ENCODE results near the gene PDLIM5. TPM values are rescaled to one million over a fixed set of nuclear protein-coding genes. Genes with fewer than 3 reads are reported as not detected.
"Not testable (repeated sequence)": the region's sequence is repeated elsewhere in the genome, so short reads cannot be mapped to it uniquely, and the experiment has no call there.

The PDLIM5 gene
- polyA plus RNA-seq, 3 donors = 37.8 to 63.6 (median 50.9) TPM

DNA sequence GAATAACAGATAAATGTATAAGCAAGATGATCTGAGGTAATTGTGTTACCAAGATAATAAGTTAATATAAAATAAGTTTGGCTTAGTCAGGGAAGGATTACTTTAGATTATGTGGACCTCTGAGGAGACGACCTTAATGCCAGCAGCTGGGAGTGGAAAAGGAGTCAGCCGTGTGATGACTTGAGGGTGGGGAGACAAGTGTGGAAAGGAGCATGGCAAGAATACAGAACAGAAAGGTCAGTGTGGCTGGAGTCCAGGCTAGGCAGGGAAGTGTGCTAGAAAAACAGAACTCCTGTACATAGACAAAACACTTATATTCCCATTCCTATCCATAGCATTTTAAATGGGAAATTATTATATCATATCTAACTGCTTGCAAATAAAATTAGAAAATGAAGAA lies 138.8 kb downstream of the PDLIM5 start:
- DNase-seq = no peak

DNA sequence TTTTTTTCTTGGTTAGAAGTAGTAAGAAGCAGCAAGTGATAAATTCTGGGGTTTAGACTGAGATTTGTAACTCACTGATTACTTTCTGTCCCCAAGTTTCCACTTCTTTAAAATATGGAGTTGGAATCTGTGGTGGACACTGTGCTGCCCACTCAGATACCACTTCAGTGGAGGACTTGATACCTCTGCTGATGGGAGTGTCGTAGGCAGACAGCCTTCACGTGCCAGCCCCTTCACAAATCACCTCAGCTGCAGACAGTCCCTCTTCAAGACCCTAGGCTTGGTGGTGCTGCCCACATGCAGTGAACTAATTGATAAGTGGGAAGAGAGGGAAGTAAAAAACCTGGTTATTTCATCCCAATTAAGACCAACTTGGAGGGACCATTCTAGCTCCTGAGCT lies 139.5 kb downstream of the PDLIM5 start:
- no peak for DNase-seq

DNA sequence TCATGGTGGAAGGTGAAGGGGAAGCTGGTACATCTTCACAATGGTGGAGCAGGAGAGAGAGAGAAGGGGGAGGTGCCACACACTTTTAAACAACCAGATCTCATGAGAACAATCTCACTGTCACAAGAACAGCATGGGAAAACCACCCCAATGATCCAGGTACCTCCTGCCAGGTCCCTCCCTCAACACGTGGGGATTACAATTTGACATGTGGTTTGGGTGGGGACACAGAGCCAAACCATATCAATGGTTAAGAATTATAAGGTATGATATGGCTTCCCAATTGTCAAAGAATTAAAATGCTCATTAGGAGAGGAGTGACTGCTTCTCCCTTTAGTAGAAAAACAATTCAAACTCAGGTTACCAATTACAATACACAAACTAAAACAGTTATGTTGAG lies 143.3 kb downstream of the PDLIM5 start:
- no peak for DNase-seq

GRCh38 chr4:94595880-94596483 lies 144.2 kb downstream of the PDLIM5 start:
- DNase-seq = no peak

DNA sequence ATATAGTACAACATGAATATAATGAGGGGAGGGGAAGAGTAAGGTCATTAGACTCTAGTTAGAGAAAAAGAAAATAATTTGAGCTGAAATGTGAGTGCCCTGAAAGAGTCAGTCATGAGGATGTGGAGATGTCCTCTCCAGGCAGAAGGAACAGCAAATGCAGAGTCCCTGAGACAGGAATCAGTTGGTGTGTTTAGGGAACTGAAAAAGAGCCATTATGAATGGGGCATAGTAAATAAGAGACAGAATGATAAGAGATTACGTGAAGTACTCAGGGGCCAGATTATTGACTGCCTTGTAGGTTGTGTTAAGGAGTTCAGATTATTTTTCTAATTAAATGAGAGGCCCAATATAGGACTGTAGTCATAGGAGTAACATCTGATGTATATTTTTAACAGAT lies 147.0 kb downstream of the PDLIM5 start:
- no peak for DNase-seq

DNA sequence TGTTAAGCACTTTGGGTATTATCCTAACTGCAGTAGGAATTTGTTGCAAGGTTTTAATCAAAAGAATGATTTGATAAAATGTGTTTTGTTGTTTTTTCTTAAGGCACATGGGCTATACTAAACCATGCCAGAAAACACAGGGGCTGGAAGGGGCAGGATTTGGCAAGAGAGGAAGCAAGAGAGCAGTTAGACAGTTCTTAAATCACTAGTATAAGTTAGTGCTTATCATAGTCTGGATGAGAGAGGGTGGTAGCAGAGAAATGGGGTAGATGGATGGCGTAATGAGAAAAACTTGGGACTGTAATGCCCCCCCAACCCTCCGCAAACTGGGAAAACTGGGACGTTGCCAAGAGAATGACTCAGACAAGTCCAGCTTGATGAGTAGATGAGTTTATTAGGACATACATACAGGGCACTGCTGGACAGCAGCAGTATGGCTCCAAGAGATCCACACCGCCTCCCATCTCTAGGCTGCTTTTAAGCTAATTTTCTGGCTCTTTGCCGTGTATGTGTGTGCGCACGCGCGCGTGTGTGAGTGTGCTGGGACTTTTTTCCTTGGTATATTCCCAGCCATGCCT lies 151.5 kb downstream of the PDLIM5 start:
- no peak for DNase-seq

DNA sequence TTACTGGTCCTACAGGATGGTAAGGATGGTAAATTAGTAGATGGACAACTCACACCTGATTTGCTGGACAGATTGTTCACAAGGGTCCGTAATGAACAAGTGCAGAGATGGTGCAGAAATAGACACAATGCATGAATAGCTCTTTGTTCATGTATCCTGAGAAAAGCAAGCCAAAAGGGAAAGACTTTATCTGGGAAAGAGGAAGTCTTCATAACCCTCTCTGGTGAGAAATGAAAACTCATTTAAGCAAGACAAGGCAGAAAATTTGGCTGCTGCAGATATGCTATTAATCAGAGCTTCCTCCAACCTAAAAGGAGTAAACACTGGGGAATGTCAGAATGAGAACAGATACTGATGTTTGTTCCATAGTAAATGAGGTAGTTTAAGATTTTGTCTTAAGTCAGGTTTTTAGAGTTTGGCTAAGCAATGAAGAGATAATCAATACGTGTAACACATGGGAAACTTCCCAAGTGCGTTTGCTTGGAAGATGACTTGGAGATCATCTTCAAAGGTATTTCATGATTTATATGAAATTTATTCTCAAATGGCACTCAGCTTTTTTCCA lies 153.6 kb downstream of the PDLIM5 start:
- DNase-seq = no peak

DNA sequence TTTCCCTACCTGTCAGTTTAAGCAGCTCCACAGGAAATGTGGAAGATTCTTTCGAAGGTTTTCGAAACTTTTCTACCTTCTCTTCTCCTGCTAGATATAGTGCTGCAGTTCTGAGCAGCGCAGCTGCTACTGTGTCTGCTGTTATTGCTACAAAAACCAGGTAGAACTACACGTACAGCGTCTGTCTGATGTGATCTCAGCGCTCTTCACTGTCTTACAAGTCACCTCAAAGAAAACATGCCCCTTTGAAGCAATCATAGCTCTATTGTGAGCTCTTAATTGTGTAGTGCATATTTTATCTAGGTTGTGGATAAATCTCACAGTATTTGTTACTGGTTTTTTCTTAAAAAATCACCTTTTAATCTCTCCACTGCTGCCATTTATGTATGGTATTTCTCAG lies 158.4 kb downstream of the PDLIM5 start:
- DNase-seq = no peak

GRCh38 chr4:94613248-94613647 lies 161.5 kb downstream of the PDLIM5 start:
- no peak for DNase-seq

DNA sequence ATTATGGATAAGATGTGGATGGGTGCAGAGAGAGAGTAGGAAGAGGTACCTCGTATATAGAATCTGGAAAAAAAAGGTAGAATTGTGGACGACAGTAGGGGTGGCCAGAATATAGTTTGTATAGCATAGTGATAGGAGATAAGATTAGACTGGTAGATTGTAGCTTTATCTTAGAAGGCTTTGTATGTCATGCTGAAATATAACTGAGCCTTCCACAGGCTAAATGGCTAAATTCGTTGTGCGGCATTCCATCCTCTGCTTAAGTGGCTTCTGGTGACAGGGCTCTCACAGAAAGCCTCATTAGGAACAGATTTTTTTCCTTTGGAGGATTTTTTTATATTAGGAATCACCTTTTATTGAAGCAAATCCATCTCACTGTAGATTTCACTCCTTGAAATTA lies 163.7 kb downstream of the PDLIM5 start:
- no peak for DNase-seq

GRCh38 chr4:94621491-94622080 lies 169.8 kb downstream of the PDLIM5 start:
- peak; percentile 30 for DNase-seq

DNA sequence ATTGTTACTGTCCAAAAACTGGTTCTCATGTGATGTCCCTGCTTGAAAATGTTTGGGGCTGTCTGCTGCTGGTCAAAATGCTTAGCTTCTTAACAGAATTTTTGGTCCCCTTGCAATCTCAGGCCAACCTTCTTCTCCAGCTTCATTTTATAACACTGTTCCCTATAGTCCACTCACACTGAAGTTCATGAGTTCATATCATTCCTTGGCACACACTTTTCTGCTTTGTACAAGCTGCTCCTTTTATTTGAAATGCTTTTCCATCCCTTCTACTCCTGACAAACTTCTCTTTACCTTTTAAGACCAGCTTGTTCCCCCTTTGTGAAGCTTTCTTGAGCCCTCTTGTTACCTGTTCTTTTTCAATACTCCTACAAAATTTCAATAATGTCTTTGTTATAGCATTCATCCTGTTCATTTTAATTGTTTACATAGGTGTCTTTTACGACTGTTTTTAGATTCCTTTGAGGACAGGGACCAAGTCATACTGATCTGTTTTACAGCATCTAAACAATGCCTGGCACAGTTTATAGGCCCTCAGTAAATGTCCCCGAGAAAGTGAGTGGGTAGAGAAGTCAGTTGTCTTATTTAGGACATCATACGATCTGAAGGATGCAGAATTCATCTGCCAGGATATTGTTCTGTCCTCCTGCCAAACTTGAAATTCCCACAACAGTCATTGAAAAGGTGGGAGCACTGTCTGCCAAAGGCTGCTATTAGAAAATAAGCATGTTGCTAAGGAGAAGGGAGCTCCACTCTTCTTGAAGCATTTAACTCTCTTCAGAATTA lies 171.6 kb downstream of the PDLIM5 start:
- DNase-seq = no peak

DNA sequence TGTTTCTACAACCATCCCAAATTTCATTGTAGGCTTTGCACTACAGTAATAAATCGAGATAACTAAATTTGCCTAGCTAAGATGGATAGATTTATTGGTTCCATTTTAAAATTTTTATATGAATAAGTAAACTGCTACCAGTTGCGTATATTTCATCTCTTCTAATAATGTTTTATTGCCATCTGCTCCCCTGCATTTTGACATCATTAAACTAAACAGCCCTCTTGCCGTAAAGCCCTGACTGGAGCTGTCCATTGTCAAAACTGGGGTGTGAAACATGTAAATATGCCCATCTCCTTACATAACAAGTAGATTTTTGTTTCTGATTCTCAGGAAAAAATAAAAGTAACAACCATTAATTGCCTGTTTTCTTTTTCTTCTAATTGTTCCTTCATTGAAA lies 175.2 kb downstream of the PDLIM5 start:
- no peak for DNase-seq

DNA sequence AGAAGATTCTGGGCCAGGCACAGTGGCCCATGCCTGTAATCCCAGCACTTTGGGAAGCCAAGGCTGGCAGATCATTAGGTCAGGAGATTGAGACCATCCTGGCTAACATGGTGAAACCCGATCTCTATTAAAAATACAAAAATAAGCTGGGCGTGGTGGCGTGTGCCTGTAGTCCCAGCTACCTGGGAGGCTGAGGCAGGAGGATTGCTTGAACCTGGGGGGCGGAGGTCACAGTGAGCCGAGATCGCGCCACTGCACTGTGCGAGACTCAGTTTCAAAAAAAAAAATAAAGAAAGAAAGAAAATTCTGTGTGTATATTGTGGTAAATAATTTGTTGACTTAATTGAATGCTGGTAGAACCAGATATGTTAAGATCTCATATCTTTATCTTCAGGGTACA lies 177.3 kb downstream of the PDLIM5 start:
- DNase-seq = not testable (repeated sequence)

GRCh38 chr4:94629837-94630236 lies 178.1 kb downstream of the PDLIM5 start:
- DNase-seq = no peak

DNA sequence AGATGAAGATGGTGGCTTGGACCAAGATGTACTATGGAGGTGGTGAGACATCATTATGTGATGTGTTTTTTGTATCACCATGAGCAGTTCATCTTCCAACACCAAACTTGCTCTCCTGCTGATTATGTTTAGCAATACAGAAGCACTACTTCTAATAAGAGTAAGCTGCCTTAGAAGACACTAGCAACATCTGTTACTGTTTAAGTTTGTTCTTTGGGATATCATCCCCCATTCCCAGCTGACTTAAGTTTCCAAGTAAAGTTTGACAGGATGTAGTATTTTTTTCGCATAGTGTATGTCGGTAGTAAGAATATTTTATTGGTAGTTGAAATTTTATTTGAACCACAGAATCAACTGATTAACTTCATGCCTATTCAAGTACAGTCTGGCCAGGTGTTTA lies 182.5 kb downstream of the PDLIM5 start:
- DNase-seq = no peak

DNA sequence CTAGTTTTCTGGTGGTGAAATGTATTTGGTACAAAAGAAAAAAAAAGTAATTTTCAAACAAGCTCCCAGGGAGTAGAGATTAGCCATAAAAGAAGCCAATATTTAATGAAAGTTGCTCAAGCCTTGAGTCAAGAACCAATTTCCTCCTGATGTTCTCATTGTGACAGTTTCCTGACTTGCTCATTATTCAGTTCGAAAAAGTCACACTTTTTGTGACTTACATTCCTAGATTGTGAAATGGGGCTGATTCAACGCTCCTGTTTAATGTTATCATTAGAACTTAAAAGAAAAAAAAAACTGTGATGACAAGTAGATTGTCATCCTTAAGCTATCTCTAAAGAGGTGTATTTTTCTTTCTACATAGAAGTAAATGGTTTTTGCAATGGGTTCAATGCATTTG lies 183.4 kb downstream of the PDLIM5 start:
- no peak for DNase-seq

GRCh38 chr4:94636004-94636403 lies 184.3 kb downstream of the PDLIM5 start:
- no peak for DNase-seq

DNA sequence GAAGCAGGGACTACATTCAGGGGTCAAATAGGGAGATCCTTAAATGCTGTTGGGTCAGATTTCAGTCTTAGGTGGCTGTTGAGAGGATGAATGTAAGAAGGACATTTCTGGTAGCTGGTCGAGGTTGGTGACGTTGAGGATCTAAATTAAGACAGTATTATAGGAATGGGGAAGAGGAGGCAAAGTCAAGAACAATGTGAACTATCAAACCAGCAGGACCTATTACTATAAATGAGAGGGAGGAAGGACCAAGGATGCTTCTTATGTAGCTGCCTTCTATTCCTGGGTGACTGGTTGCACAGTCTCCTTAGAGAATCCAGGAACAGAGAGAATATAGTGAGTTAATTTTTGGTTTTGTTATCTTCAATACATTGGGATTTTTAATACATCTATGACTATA lies 187.6 kb downstream of the PDLIM5 start:
- no peak for DNase-seq

GRCh38 chr4:94640151-94640550 lies 188.4 kb downstream of the PDLIM5 start:
- no peak for DNase-seq

GRCh38 chr4:94641702-94642560 lies 190.2 kb downstream of the PDLIM5 start:
- DNase-seq = peak; percentile 35

DNA sequence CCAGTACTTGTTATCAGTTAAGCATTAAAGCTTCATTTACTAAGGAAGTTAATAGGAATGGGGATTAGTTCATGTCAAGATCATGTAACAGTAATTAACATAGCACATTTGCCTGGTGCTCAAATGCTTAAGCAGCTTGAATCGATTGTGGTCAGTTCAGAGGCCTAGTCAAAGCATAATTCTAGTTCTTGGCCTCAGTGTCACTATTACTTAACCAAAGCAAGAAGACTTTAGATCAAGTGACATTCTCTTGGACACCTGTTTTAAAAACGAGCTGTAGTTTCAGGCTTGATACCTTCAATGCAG lies 190.8 kb downstream of the PDLIM5 start:
- DNase-seq = no peak
